Activated CD8-positive, alpha-beta memory T cell treated with anti-CD3 and anti-CD28 coated beads, Interleukin-2, amount 10 ng/mL, durations not matched to agents 7 days and 5 days (primary cell): ENCODE measurements around the gene SHISA2. TPM values are rescaled to one million over a fixed set of nuclear protein-coding genes. Genes with fewer than 3 reads are reported as not detected.

Experiments used
- ATAC-seq: fragments of 150-1000 bp; cut with Tn5 transposase; one replicate; pipeline ENCODE4 v1.10.0; 2021; ENCODE audit warnings: moderate library complexity
- CTCF ChIA-PET: fragments of 350-600 bp; sonication (Branson Sonifier 250); formaldehyde crosslinking; loops from one replicate; lab custom pipeline; 2021; ENCODE audit warnings: antibody characterized with exemption; lab: Charles Lee
- DNase-seq: peaks from one replicate; pipeline ENCODE4 v3.0.0-alpha.2; 2020
- H3K27ac Mint-ChIP-seq: one replicate; pipeline ENCODE4 v1.8.0; 2021; ENCODE audit warnings: mild to moderate bottlenecking, mixed read lengths
- H3K27me3 Mint-ChIP-seq: one replicate; pipeline ENCODE4 v1.8.0; 2021; ENCODE audit warnings: mixed read lengths
- H3K36me3 Mint-ChIP-seq: one replicate; pipeline ENCODE4 v1.8.0; 2021; ENCODE audit warnings: mild to moderate bottlenecking, mixed read lengths
- H3K4me1 Mint-ChIP-seq: one replicate; pipeline ENCODE4 v1.8.0; 2021; ENCODE audit warnings: mixed read lengths
- H3K4me3 Mint-ChIP-seq: one replicate; pipeline ENCODE4 v1.8.0; 2021; ENCODE audit warnings: mild to moderate bottlenecking, moderate library complexity, mixed read lengths
- H3K9me3 Mint-ChIP-seq: one replicate; pipeline ENCODE4 v1.8.0; 2022; ENCODE audit warnings: low read depth, mixed read lengths
- total RNA-seq, 2 experiments: library from RNA; stranded (reverse); gene quantifications; one replicate each; pipeline ENCODE4 v1.2.3, GENCODE V29; 2021

The SHISA2 gene
- total RNA-seq, 2 experiments from 2014 or later = 0.19 TPM; not detected in 1

- CTCF ChIA-PET = interaction anchor here (0.7 to 1.1 kb wide), 4 partner anchors 9 to 485 kb away, joined by 3 to 4 read pairs (median 4); no protein-coding TSS in a partner anchor
- ATAC-seq (no peak), DNase-seq (no peak)
- peaks cover 44% of the 10 kb centered on the region for H3K27me3 Mint-ChIP-seq
- H3K9me3 Mint-ChIP-seq = no peaks in the 10 kb centered on the region
- H3K4me3 Mint-ChIP-seq = no peak overlapping the region
- no peak overlapping the region for H3K27ac Mint-ChIP-seq
- H3K36me3 Mint-ChIP-seq = no peaks in the 10 kb centered on the region
- H3K4me1 Mint-ChIP-seq = peaks cover 7% of the 10 kb centered on the region
Measured at GRCh38 chr13:26061947-26062346, 10.1 kb upstream of the SHISA2 start.

GRCh38 chr13:26061256-26061655 is 9.4 kb upstream of the SHISA2 start:
- no peak for ATAC-seq
- Mint-ChIP-seq H3K36me3 (no peaks in the 10 kb centered on the region), H3K4me1 (peaks cover 7% of the 10 kb centered on the region), H3K9me3 (no peaks in the 10 kb centered on the region), H3K4me3 (no peak overlapping the region), H3K27ac (no peak overlapping the region), H3K27me3 (peaks cover 49% of the 10 kb centered on the region)
- DNase-seq = no peak
- CTCF ChIA-PET = interaction anchor here (0.7 to 1.1 kb wide), 2 partner anchors 10 to 235 kb away, joined by 3 read pairs; no protein-coding TSS in a partner anchor

GRCh38 chr13:26060357-26060756 is 8.5 kb upstream of the SHISA2 start:
- Mint-ChIP-seq H3K4me1 (peaks cover 7% of the 10 kb centered on the region), H3K4me3 (no peak overlapping the region), H3K36me3 (no peaks in the 10 kb centered on the region), H3K27ac (no peak overlapping the region), H3K9me3 (no peaks in the 10 kb centered on the region), H3K27me3 (peaks cover 55% of the 10 kb centered on the region)
- no peak for ATAC-seq
- DNase-seq = no peak
- CTCF ChIA-PET = no interaction called here

GRCh38 chr13:26058704-26059103 is 6.9 kb upstream of the SHISA2 start:
- Mint-ChIP-seq H3K27ac (no peak overlapping the region), H3K4me1 (peaks cover 10% of the 10 kb centered on the region), H3K36me3 (no peaks in the 10 kb centered on the region), H3K27me3 (peaks cover 66% of the 10 kb centered on the region), H3K4me3 (no peak overlapping the region), H3K9me3 (no peaks in the 10 kb centered on the region)
- CTCF ChIA-PET = interaction anchor here (1.0 kb wide), 1 partner anchor 229 kb away, joined by 3 read pairs; no protein-coding TSS in a partner anchor
- ATAC-seq (no peak), DNase-seq (no peak)

- ATAC-seq = no peak
- Mint-ChIP-seq H3K27me3 (peaks cover 66% of the 10 kb centered on the region), H3K4me1 (peaks cover 24% of the 10 kb centered on the region), H3K4me3 (no peak overlapping the region), H3K36me3 (no peaks in the 10 kb centered on the region), H3K9me3 (no peaks in the 10 kb centered on the region), H3K27ac (no peak overlapping the region)
- CTCF ChIA-PET = no interaction called here
- DNase-seq = no peak
Measured at GRCh38 chr13:26054896-26055295, 3.1 kb upstream of the SHISA2 start.

- CTCF ChIA-PET = no interaction called here
- DNase-seq (no peak), ATAC-seq (peak; percentile 55)
- no peaks in the 10 kb centered on the region for H3K9me3 Mint-ChIP-seq
- H3K4me1 Mint-ChIP-seq = peaks cover 20% of the 10 kb centered on the region
- peaks cover 71% of the 10 kb centered on the region for H3K27me3 Mint-ChIP-seq
- H3K27ac Mint-ChIP-seq = peak overlapping the region; percentile 28
- peak overlapping the region; percentile 14 for H3K4me3 Mint-ChIP-seq
- no peaks in the 10 kb centered on the region for H3K36me3 Mint-ChIP-seq
Measured at GRCh38 chr13:26053418-26053980, 1.7 kb upstream of the SHISA2 start.

GRCh38 chr13:26052337-26052736 is 521 bp upstream of the SHISA2 start:
- Mint-ChIP-seq H3K27ac (no peak overlapping the region), H3K9me3 (no peaks in the 10 kb centered on the region), H3K4me3 (peak overlapping the region; percentile 29), H3K36me3 (no peaks in the 10 kb centered on the region), H3K27me3 (peaks cover 73% of the 10 kb centered on the region), H3K4me1 (peaks cover 20% of the 10 kb centered on the region)
- CTCF ChIA-PET = interaction anchor here (1.1 kb wide), 1 partner anchor 10 kb away, joined by 4 read pairs; no protein-coding TSS in a partner anchor
- DNase-seq (no peak), ATAC-seq (no peak)

- H3K36me3 Mint-ChIP-seq = no peaks in the 10 kb centered on the region
- CTCF ChIA-PET = no interaction called here
- H3K27me3 Mint-ChIP-seq = peaks cover 73% of the 10 kb centered on the region
- H3K27ac Mint-ChIP-seq = no peak overlapping the region
- DNase-seq = no peak
- no peak overlapping the region for H3K4me3 Mint-ChIP-seq
- H3K9me3 Mint-ChIP-seq = no peaks in the 10 kb centered on the region
- peaks cover 20% of the 10 kb centered on the region for H3K4me1 Mint-ChIP-seq
- no peak for ATAC-seq
Measured at GRCh38 chr13:26051231-26051656, 572 bp downstream of the SHISA2 start.

GRCh38 chr13:26050568-26051230 is 1.1 kb downstream of the SHISA2 start:
- Mint-ChIP-seq H3K9me3 (no peaks in the 10 kb centered on the region), H3K36me3 (no peaks in the 10 kb centered on the region), H3K27ac (no peak overlapping the region), H3K4me3 (no peak overlapping the region), H3K4me1 (peaks cover 20% of the 10 kb centered on the region), H3K27me3 (peaks cover 70% of the 10 kb centered on the region)
- DNase-seq (no peak), ATAC-seq (no peak)
- CTCF ChIA-PET = no interaction called here

- CTCF ChIA-PET = no interaction called here
- H3K4me3 Mint-ChIP-seq = no peak overlapping the region
- H3K9me3 Mint-ChIP-seq = no peaks in the 10 kb centered on the region
Measured at GRCh38 chr13:26048741-26049140, 3.1 kb downstream of the SHISA2 start.

GRCh38 chr13:26047040-26047439 is 4.8 kb downstream of the SHISA2 start:
- Mint-ChIP-seq H3K36me3 (no peaks in the 10 kb centered on the region), H3K27ac (no peak overlapping the region), H3K4me1 (peaks cover 7% of the 10 kb centered on the region), H3K9me3 (no peaks in the 10 kb centered on the region), H3K4me3 (no peak overlapping the region), H3K27me3 (peaks cover 48% of the 10 kb centered on the region)
- CTCF ChIA-PET = no interaction called here
- ATAC-seq (no peak), DNase-seq (no peak)

More at GRCh38 chr13:26048741-26049140, 3.1 kb downstream of the SHISA2 start:
- DNase-seq = no peak
- no peaks in the 10 kb centered on the region for H3K36me3 Mint-ChIP-seq
- no peak overlapping the region for H3K27ac Mint-ChIP-seq
- peaks cover 57% of the 10 kb centered on the region for H3K27me3 Mint-ChIP-seq
- ATAC-seq = no peak
- peaks cover 24% of the 10 kb centered on the region for H3K4me1 Mint-ChIP-seq

- Mint-ChIP-seq H3K27me3 (peaks cover 47% of the 10 kb centered on the region), H3K36me3 (no peaks in the 10 kb centered on the region), H3K9me3 (no peaks in the 10 kb centered on the region), H3K4me1 (peaks cover 7% of the 10 kb centered on the region), H3K4me3 (no peak overlapping the region), H3K27ac (no peak overlapping the region)
- CTCF ChIA-PET = no interaction called here
- no peak for DNase-seq
- no peak for ATAC-seq
Measured at GRCh38 chr13:26046639-26047038, 5.2 kb downstream of the SHISA2 start.

- H3K36me3 Mint-ChIP-seq = no peaks in the 10 kb centered on the region
- H3K27me3 Mint-ChIP-seq = peaks cover 43% of the 10 kb centered on the region
- no peak overlapping the region for H3K4me3 Mint-ChIP-seq
- H3K9me3 Mint-ChIP-seq = no peaks in the 10 kb centered on the region
- ATAC-seq (no peak), DNase-seq (no peak)
- CTCF ChIA-PET = no interaction called here
- H3K4me1 Mint-ChIP-seq = peaks cover 7% of the 10 kb centered on the region
- H3K27ac Mint-ChIP-seq = no peak overlapping the region
Measured at GRCh38 chr13:26045142-26045541, 6.7 kb downstream of the SHISA2 start.

- Mint-ChIP-seq H3K27me3 (peaks cover 23% of the 10 kb centered on the region), H3K9me3 (no peaks in the 10 kb centered on the region), H3K36me3 (no peaks in the 10 kb centered on the region), H3K27ac (no peak overlapping the region), H3K4me1 (peaks cover 7% of the 10 kb centered on the region), H3K4me3 (no peak overlapping the region)
- DNase-seq (no peak), ATAC-seq (no peak)
- CTCF ChIA-PET = interaction anchor here (1.5 kb wide), 1 partner anchor 9 kb away, joined by 4 read pairs; the partner anchor contains the start of gene SHISA2
Measured at GRCh38 chr13:26042785-26043184, 9.0 kb downstream of the SHISA2 start.
